DOHH2 (cell line): ENCODE measurements around the gene FOXA3.

ENCODE experiments used
- CTCF ChIP-seq: fragments of 200-600 bp; sonication (generic); IDR thresholded peaks from one replicate; pipeline ENCODE4 v1.5.1; 2014; ENCODE audit warnings: antibody characterized with exemption, mild to moderate bottlenecking, low read depth, low read length; ENCODE audit not compliant: poor library complexity, severe bottlenecking
- EZH2phosphoT487 ChIP-seq: fragments of 200-600 bp; sonication (generic); IDR thresholded peaks from 2 replicates; pipeline ENCODE4 v1.6.1; 2017; ENCODE audit warnings: borderline replicate concordance, mild to moderate bottlenecking, antibody characterized with exemption, low read length, moderate library complexity, mixed read lengths

- TF ChIP-seq CTCF (no peak), EZH2phosphoT487 (no peak)
Measured at GRCh38 chr19:45828945-45829344, 35.2 kb upstream of the FOXA3 start.
